Measurements from ENCODE around the gene BRI3.

The BRI3 gene

DNA sequence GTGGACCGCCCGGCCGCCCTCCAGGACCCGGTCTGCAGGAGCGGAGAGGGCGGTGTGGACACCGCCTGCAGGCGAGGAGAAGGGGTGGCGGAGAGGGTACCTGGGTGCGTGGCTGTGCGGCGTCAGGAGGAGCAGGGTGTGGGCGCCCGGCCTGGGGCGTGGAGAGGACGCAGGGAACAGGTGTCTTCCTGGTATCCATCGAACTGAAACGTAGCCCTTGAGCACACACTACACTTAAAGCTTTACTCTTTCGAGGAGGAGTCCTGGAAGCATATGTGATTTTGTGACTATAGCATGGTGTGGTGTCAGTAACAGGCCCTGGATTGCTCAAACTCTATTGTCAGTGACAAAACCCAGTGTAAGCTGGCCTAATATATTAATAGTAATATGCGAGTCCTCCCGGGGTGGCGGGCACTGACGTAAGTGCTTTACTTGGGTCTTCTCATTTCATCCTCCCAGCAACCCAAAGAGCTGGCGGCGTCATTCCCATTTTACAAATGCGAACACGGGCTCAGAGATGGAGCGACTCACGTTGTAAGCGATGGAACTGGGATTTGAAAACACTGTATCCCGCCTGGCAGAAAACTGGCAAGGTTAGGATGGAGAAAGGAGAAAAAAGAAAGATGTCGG is 28.9 kb upstream of the BRI3 start:
- FAIRE-seq, result no peak
- DNase-seq (ENCODE audit: low spot score), result no peak

DNA sequence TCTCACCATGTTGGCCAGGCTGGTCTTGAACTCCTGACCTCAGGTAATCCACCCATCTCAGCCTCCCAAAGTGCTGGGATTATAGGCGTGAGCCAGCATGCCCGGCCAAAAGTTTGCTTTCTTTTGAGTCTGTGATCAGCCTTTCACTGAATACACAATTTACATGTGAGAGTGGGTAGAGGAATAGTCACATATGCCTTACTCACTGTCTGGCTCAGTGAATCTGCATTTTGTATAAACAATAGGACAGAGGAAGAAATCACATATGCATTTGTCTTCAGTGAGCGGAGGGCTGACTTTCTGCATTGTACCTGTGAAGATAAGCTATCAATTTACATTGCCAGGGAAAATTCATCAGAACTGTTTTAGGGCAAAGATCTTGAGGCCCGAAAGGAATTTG is 27.0 kb upstream of the BRI3 start:
- FAIRE-seq, result no peak

GRCh38 chr7:98254951-98255610 is 26.4 kb upstream of the BRI3 start:
- DNase-seq (ENCODE audit: low spot score) (no peak), FAIRE-seq (no peak)

More for the DNA sequence above, 27.0 kb upstream of the BRI3 start:
- DNase-seq (ENCODE audit: low spot score), result no peak

- no peak for FAIRE-seq
Measured at GRCh38 chr7:98256431-98256830, 25.1 kb upstream of the BRI3 start.

DNA sequence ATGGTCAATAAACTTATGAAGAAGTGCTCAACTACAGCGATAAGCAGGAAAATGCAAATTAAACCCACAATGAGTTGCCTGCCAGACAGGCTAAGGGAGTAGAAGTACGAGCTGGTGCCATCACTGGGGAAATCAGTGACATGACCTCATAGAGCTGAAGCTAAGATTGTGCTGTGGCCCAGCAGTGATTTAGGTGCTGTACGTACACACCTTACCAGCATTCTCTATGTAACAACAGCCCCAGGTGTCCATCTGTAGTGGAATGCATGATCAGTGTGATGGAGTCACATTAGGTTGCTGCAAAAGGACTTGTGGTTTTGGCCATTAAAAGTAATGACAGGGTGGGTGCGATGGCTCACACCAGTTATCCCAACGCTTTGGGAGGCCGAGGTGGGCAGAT is 23.8 kb upstream of the BRI3 start:
- DNase-seq (ENCODE audit: low spot score), result no peak
- FAIRE-seq, result no peak

More at GRCh38 chr7:98256431-98256830, 25.1 kb upstream of the BRI3 start:
- no peak for DNase-seq (ENCODE audit: low spot score)

GRCh38 chr7:98265841-98266271 is 15.6 kb upstream of the BRI3 start:
- FAIRE-seq (no peak), DNase-seq (ENCODE audit: low spot score) (peak; percentile 67)

GRCh38 chr7:98266840-98267239 is 14.6 kb upstream of the BRI3 start:
- DNase-seq (ENCODE audit: low spot score) (no peak), FAIRE-seq (no peak)

- FAIRE-seq (no peak), DNase-seq (ENCODE audit: low spot score) (no peak)
Measured at GRCh38 chr7:98267303-98267702, 14.2 kb upstream of the BRI3 start.

GRCh38 chr7:98276241-98276761 is 5.2 kb upstream of the BRI3 start:
- FAIRE-seq (no peak), DNase-seq (ENCODE audit: low spot score) (no peak)

GRCh38 chr7:98278408-98278807 is 3.1 kb upstream of the BRI3 start:
- no peak for DNase-seq (ENCODE audit: low spot score)
- FAIRE-seq, result no peak

DNA sequence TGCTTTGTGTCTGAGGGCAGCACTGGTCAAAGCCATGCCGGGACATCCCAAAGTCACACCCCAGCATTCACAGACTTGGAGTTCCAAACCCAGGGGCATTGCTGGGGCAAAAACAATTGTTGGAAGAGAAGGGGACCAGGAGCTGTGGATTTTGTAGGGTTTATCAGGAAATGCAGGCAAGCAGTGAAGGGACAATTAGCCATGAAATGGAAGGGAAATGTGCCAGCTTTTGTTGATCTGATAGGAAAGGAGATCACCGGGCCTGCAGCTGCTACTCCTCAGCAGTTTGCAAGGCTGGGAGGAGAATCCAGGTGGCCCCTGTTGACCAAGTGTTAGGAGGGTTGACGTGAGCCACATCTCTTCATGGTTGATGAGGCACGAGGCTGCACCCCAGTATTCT is 2.5 kb upstream of the BRI3 start:
- FAIRE-seq, result no peak

DNA sequence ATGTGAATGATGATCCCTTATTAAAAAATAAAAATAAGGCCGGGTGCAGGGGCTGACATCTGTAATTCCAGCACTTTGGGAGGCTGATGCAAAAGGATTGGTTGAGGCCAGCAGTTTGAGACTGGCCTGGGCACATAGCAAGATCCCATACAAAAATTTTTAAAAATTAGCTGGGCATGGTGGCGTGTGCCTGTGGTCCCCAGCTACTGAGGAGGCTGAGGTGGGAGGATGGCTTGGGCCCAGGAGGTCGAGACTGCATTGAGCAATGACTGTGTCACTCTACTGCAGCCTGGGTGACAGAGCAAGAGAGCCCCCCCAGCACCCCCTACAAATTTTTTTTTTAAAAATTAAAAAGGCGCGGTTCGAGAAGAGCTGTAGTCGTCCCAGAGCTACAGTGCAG is 1.2 kb upstream of the BRI3 start:
- FAIRE-seq, result no peak
- DNase-seq (ENCODE audit: low spot score), result no peak

More for the DNA sequence above, 2.5 kb upstream of the BRI3 start:
- DNase-seq (ENCODE audit: low spot score), result no peak

DNA sequence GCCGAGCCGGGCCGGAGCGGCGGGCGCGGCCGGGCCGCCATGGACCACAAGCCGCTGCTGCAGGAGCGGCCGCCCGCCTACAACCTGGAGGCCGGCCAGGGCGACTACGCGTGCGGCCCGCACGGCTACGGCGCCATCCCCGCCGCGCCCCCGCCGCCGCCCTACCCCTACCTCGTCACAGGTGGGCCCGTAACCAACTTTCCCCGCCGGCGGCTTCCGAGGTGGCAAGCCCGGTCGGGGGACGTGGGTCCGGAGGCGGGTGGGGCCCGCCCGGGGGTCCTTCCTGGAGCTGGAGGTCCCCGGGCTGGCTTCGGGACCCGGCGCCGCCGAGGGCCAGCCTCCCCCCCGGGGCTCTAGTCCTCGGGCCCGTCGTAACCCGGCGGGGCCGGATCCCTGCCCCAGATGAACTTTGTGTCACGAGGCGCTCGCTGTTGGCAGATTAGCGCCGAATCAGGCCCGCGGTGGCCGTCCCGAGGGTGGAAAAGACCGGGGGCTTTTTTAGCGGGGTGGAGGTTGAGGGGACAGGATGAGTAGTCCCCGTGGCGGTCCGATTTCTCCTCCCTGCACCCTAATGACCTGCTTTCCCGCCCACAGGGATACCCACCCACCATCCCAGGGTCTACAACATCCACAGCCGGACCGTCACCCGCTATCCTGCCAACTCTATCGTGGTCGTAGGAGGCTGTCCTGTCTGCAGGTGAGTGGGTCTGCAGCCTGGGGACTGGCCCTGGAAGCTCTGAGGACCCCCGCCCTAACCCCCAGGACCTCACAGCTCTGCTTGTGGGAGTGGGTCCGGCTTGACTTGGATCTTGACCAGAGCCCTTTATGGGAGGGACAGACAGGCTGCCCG is 496 bp downstream of the BRI3 start:
- DNase-seq (ENCODE audit: low spot score) (no peak), FAIRE-seq (no peak)

- FAIRE-seq, result no peak
- peak; percentile 24 for DNase-seq (ENCODE audit: low spot score)
Measured at GRCh38 chr7:98282703-98283102, 1.2 kb downstream of the BRI3 start.

DNA sequence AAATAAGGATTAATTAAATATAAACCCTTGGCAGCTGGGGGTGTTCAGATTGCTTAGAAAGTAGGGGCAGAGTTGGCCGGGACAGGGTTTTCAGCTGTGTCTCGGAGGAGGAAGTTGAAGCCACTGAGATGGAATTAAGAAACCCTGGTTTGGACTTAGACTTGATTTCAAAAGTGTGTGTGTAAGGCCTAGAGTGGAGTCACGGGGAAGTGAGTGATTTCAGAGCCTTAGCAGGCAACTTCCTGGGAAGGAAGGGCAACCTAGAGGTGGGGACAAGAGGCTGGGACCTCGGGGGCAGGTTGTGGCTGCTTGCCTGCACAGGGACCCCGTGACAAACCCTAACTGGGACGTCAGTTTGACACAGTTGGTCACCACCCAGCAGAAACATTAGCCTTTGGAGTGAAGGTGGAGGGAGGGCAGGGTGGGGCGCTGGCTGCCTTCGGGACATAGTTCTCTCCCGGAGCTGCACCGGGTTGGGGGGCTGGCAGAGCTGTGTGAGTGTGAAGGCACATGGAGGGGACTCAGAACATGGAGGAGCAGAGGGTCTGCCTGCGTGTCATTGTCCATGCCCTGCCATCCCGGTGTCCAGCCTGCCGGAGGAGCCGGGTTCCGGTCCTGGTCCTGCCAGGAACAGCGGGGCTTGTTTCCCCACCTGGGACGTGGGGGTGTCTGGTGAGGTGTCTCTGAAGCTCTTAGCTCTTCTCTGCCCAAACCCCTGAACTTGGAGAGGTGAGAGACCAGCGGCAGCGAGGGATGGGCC is 1.8 kb downstream of the BRI3 start:
- DNase-seq (ENCODE audit: low spot score) (peak; percentile 77), FAIRE-seq (peak; percentile 52)

DNA sequence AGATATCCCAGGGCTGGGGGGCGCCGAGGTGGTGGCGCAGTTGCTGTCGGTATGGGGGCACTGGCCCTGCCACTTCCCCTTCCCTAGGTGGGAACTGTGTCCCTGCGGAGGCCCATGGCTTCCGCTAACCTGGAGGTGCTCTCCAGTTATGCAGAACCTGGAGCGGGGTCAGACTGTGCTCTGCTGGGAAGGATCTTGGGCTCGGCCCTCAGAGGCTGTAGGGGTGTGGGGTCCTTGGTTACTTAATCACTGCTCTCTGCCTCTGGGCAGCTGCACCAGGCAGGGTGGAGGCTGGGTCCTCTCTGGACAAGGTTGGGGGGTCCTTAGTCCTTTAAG is 2.4 kb downstream of the BRI3 start:
- no peak for DNase-seq (ENCODE audit: low spot score)
- FAIRE-seq, result no peak

GRCh38 chr7:98284335-98285036 is 3.0 kb downstream of the BRI3 start:
- FAIRE-seq (peak; percentile 92), DNase-seq (ENCODE audit: low spot score) (peak; percentile 99)

DNA sequence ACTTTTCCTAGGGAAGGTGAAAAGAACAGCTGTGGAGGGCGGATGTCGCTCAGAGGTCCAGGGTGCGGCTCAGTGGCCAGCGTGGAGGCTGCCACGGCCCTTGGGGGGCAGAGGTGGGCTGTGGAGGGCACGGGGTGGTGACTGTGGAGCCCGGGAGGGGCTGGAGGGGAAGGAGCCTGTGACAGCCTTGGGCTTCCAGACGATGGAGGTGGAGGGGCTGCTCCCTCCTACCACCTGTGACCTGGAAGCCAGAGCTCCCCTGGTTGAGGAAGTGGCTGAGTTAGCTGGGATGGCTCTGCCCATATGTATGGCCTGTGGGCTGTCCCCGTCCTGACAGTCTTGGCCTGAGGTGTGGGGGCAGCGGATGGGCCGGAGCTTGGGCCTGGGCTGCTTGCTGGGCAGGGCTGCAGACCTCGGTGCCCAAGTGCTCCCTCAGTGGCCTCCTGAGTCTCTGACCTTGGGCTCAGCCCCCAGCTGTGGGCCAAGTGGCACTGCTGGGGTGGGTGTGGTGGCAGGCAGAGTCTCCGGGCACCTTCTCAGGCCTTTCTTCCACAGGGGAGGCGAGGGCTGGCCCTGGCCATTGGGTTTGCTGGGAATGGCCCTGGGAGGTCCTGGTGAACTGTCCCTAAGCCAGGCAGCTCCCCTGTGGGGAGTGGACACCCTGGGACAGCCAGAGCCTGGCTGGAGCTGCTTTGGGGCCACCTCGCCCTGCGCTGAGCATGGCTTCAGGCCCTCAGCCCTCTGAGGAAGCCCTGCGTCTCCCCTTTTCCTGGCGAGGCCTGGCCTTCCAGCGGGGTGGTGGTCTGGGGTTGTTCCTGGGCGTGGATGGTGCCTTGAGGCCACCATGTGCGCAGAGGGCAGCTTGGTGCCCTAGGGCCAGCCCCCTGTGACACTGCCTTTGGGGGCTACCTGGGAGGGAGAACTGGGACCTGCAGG is 3.9 kb downstream of the BRI3 start:
- no peak for FAIRE-seq
- peak; percentile 13 for DNase-seq (ENCODE audit: low spot score)

- DNase-seq (ENCODE audit: low spot score) (peak; percentile 91), FAIRE-seq (peak; percentile 75)
Measured at GRCh38 chr7:98286093-98286539, 4.6 kb downstream of the BRI3 start.
